Measurements from ENCODE around the gene KLK1.

GRCh38 chr19:50814883-50815282 is 8.7 kb downstream of the KLK1 start:
- no peak for TF ChIP-seq POLR2A (IDR thresholded peaks at IDR 0.05)
- TF ChIP-seq CTCF (IDR thresholded peaks at IDR 0.05): no peak
- no peak for TF ChIP-seq POLR2AphosphoS5 (IDR thresholded peaks at IDR 0.05)

Data from breast epithelium (tissue), 3 donors.